AG04450 (cell line): ENCODE data around the gene CEACAM19. TPM values are rescaled to one million over a fixed set of nuclear protein-coding genes. Genes with fewer than 3 reads are reported as not detected.
"Not testable (repeated sequence)": the region's sequence is repeated elsewhere in the genome, so short reads cannot be mapped to it uniquely, and the experiment has no call there.

Source experiments
- CTCF ChIA-PET: fragments of 300-600, 350-600 bp; formaldehyde crosslinking; extraction: SDS; loops from one replicate; lab custom pipeline; 2022; ENCODE audit warnings: antibody characterized with exemption, inconsistent platforms; lab: Charles Lee
- POLR2A ChIA-PET: fragments of 350-600 bp; formaldehyde crosslinking; extraction: SDS; loops from one replicate; lab custom pipeline; 2021; ENCODE audit warnings: antibody characterized with exemption, inconsistent platforms; lab: Yijun Ruan, JAX
- DNase-seq: peaks from one replicate; pipeline ENCODE4 v3.0.0-alpha.2; 2011; ENCODE audit warnings: low read depth, low spot score
- H3K27ac ChIP-seq: one replicate; pipeline ENCODE4 v1.5.1; 2012; ENCODE audit warnings: low read depth, low read length, control low read depth
- H3K27me3 ChIP-seq: one replicate; pipeline ENCODE4 v1.6.0; 2012; ENCODE audit warnings: low read length; ENCODE audit not compliant: control insufficient read depth, insufficient read depth
- H3K4me3 ChIP-seq: 2 replicates; pipeline ENCODE4 v1.5.1; 2011; ENCODE audit warnings: mild to moderate bottlenecking, low read depth, low read length, control low read depth
- H3K9me3 ChIP-seq: 2 replicates; pipeline ENCODE4 v1.5.1; 2012; ENCODE audit warnings: low read length; ENCODE audit not compliant: control insufficient read depth, insufficient read depth
- polyA plus RNA-seq: library from polyadenylated mRNA; depleted of rRNA; stranded (reverse); fragments of >200 nt; gene quantifications from 2 replicates; pipeline ENCODE4 v1.2.3, GENCODE V29; 2011
- TF ChIP-seq, protein P1 (sequence below): IDR thresholded peaks from 2 replicates; pipeline ENCODE4 v1.5.1; 2011; ENCODE audit warnings: low read depth, low read length, control low read depth, inconsistent platforms

CEACAM19 gene
- polyA plus RNA-seq, 1 experiment = 11.3 TPM

- H3K27ac ChIP-seq = no peak overlapping the region
- H3K9me3 ChIP-seq = peaks cover 5% of the 10 kb centered on the region; the same call in 1 of the 2 replicates
- no peak for DNase-seq
- H3K27me3 ChIP-seq = peaks cover 3% of the 10 kb centered on the region
- ChIA-PET POLR2A (no interaction called here), CTCF (interaction anchor here (1.0 to 2.1 kb wide), 2 partner anchors 17 kb away, joined by 3 to 8 read pairs; no protein-coding TSS in a partner anchor)
- no peak overlapping the region for H3K4me3 ChIP-seq
- TF ChIP-seq, protein P1, sequence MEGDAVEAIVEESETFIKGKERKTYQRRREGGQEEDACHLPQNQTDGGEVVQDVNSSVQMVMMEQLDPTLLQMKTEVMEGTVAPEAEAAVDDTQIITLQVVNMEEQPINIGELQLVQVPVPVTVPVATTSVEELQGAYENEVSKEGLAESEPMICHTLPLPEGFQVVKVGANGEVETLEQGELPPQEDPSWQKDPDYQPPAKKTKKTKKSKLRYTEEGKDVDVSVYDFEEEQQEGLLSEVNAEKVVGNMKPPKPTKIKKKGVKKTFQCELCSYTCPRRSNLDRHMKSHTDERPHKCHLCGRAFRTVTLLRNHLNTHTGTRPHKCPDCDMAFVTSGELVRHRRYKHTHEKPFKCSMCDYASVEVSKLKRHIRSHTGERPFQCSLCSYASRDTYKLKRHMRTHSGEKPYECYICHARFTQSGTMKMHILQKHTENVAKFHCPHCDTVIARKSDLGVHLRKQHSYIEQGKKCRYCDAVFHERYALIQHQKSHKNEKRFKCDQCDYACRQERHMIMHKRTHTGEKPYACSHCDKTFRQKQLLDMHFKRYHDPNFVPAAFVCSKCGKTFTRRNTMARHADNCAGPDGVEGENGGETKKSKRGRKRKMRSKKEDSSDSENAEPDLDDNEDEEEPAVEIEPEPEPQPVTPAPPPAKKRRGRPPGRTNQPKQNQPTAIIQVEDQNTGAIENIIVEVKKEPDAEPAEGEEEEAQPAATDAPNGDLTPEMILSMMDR = no peak
Measured at GRCh38 chr19:44706506-44707236, 35.4 kb downstream of the CEACAM19 start.

DNA sequence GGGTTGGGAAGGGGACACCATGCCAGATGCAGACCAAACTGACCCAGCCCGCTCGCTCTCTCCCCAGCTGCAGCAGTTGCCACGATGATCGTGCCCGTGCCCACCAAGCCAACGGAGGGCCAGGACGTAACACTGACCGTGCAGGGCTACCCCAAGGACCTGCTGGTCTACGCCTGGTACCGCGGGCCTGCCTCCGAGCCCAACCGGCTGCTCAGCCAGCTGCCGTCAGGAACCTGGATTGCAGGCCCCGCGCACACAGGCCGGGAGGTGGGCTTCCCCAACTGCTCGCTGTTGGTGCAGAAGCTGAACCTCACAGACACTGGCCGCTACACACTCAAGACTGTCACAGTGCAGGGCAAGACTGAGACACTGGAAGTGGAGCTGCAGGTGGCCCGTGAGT lies 36.5 kb downstream of the CEACAM19 start:
- POLR2A ChIA-PET = no interaction called here
- TF ChIP-seq, protein P1 = no peak
- CTCF ChIA-PET = interaction anchor here (1.0 to 1.6 kb wide), 2 partner anchors 18 to 77 kb away, joined by 3 to 5 read pairs; no protein-coding TSS in a partner anchor

GRCh38 chr19:44708940-44709339 lies 37.7 kb downstream of the CEACAM19 start:
- DNase-seq = no peak
- Histone ChIP-seq H3K9me3 (peaks cover 5% of the 10 kb centered on the region; the same call in 1 of the 2 replicates), H3K27me3 (peaks cover 3% of the 10 kb centered on the region), H3K4me3 (no peak overlapping the region), H3K27ac (no peak overlapping the region)
- ChIA-PET POLR2A (no interaction called here), CTCF (interaction anchor here (0.7 to 1.6 kb wide), 2 partner anchors 15 to 75 kb away, joined by 3 to 5 read pairs; no protein-coding TSS in a partner anchor)
- TF ChIP-seq, protein P1 = no peak

More for the DNA sequence above, 36.5 kb downstream of the CEACAM19 start:
- H3K4me3 ChIP-seq = no peak overlapping the region
- H3K9me3 ChIP-seq = peaks cover 5% of the 10 kb centered on the region; the same call in 1 of the 2 replicates
- H3K27ac ChIP-seq = no peak overlapping the region
- H3K27me3 ChIP-seq = peaks cover 3% of the 10 kb centered on the region
- no peak for DNase-seq

DNA sequence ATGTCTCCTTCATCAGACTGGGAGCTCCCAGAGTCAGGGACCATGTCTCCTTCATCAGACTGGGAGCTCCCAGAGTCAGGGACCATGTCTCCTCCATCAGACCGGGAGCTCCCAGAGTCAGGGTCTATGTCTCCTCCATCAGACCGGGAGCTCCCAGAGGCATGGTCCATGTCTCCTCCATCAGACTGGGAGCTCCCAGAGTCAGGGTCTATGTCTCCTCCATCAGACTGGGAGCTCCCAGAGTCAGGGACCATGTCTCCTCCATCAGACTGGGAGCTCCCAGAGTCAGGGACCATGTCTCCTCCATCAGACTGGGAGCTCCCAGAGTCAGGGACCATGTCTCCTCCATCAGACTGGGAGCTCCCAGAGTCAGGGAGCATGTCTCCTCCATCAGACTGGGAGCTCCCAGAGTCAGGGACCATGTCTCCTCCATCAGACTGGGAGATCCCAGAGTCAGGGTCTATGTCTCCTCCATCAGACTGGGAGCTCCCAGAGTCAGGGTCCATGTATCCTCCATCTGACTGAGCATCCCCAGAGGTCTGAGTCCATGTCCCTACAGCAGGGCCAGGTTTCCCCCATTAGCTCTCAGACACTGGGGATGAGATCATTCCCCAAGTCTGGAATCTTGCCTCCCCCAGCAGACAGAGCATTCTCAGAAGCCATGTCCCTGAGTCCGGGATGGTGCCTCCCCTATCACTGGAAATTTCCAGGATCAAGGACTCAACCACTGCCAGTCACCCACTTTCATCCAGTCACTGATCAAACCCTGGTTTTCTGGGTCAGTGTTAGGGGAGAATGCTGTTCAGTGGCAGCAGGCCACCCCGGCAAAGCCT lies 38.4 kb downstream of the CEACAM19 start:
- POLR2A ChIA-PET, H3K4me3 ChIP-seq, H3K27me3 ChIP-seq, H3K27ac ChIP-seq, DNase-seq, H3K9me3 ChIP-seq: not testable (repeated sequence)
- CTCF ChIA-PET = interaction anchor here (0.6 to 1.6 kb wide), 2 partner anchors 20 to 75 kb away, joined by 3 to 5 read pairs; no protein-coding TSS in a partner anchor

DNA sequence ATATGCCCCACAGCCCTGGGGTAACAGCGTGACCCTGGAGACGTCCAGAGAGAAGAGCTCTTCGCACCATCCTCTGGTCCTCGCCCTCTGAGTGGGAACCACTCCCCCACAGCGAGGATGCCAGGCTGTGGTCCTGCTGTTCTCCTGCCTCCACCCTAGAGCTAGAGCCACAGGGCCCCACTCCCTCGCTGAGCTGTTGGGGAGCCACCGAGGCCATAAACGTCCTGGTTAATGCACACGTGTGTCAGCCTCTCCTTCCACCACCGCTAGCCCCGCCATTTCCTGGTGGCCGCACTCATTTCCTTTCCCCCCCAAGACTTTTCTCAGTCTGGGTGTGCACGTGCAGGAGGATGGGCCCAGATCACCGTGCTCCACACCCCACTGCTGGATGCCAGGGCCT lies 39.2 kb downstream of the CEACAM19 start:
- no peak overlapping the region for H3K27ac ChIP-seq
- CTCF ChIA-PET = interaction anchor here (0.6 kb wide), 1 partner anchor 21 kb away, joined by 3 read pairs; no protein-coding TSS in a partner anchor
- H3K9me3 ChIP-seq = peaks cover 12% of the 10 kb centered on the region
- H3K4me3 ChIP-seq = no peak overlapping the region
- peaks cover 3% of the 10 kb centered on the region for H3K27me3 ChIP-seq
- POLR2A ChIA-PET = interaction anchor here (0.6 kb wide), 1 partner anchor 373 kb away, joined by 3 read pairs; no protein-coding TSS in a partner anchor
- DNase-seq = no peak
- TF ChIP-seq, protein P1 = no peak
